GM19035 (cell line): ENCODE data around the gene OR10J5.
"Not testable (repeated sequence)": the region's sequence is repeated elsewhere in the genome, so short reads cannot be mapped to it uniquely, and the experiment has no call there.

Source experiments
- ATAC-seq: cut with Tn5 transposase; IDR thresholded peaks from one replicate; pipeline ENCODE4 v1.9.1; 2021; ENCODE audit not compliant: unreplicated experiment

The OR10J5 gene, protein sequence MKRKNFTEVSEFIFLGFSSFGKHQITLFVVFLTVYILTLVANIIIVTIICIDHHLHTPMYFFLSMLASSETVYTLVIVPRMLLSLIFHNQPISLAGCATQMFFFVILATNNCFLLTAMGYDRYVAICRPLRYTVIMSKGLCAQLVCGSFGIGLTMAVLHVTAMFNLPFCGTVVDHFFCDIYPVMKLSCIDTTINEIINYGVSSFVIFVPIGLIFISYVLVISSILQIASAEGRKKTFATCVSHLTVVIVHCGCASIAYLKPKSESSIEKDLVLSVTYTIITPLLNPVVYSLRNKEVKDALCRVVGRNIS

DNA sequence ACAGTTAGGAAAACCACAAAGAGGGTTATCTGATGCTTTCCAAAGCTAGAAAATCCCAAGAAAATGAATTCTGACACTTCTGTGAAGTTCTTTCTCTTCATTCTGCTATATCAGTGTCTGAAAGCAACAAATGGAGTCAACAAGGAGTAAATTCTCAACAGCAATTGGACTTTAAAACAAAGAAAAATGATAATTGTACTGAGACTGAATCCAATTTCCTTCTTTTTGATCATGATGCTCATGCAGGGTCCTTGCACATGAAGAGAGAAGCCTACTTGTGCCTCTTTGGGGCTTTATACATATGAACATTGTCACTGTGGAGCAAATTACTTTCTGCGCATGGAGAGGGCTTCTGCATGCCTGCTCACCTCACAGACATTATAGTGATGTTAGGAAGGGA is at the start of gene OR10J5:
Gene OR10J5 (minus strand): TSS at position 101 of the 400 bp plus-strand sequence. CDS start 0 bp downstream, at position 101.
- ATAC-seq = no peak

DNA sequence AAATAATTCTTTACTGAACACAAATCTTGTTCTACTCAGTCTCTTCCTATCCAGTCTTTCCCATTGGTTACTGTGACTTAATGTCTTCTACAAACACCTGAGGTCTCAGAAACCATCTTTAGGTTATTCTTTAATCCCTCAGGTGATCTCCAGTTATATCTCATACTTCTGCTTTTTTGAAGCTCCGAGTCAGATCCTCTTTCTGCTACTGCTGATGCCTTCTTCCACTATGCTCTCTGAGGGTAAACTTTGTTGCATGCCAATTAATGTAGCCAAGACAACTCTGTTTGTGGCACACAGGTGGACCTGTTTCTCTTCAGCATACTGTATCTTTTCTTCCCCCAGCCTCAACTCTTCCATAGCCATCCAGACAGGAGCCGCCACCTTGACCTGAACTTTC is 48.7 kb upstream of the OR10J5 start:
- no peak for ATAC-seq

DNA sequence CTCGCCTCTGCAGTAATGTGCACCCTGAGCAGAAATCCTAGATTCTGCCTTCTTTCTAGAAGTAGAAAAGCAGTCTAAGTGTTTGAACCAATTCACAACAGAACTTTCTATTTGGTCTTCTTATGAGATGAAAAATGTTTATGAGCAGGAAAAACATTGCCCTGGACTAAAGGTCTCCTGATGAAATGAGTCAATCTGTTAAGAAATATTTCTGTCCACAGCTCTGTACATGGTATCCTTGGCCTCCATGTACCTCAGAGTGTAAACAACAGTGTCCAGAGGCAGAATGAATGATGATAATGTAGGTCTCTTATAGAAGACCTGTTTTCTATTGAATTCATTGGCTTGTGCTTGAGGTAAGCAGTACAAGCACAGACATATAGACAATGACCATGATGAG is 45.6 kb upstream of the OR10J5 start:
- no peak for ATAC-seq

DNA sequence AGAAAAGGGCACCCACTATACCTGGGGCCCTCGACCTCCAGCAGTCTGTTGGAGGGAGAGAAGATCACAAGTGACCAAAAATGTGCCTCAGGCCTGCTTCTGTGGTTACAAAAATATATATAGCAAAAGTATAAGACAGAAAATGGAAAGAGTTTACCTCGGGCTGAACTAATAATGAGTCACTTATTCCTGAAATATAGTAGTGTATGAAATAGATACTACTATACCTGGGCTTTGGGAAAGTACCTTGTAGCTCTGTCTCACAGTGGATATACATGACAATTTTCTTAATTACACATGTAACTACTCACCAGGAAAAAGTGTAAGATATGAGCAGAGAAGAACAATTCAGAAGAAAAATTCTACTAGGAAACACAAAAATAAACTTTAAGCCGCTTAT is 44.5 kb upstream of the OR10J5 start:
- no peak for ATAC-seq

DNA sequence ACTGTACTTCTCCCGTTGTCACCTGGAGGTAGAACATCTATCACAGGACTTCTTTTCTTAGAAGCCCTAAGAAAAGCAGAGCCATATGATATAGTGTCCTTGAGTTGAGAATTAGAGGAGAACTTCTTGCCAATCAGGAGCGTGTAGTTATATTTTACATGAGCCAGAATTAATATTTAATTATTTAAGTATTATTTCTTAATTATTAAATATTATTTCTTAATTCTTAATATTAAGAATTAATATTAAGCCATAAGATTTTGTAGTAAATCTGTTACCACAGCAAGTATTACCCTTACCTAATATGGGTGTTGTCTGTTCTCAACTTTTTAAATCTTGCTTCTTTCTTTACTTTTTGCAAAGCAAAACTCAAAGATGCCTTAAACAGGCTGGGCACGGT is 41.6 kb upstream of the OR10J5 start:
- no peak for ATAC-seq

DNA sequence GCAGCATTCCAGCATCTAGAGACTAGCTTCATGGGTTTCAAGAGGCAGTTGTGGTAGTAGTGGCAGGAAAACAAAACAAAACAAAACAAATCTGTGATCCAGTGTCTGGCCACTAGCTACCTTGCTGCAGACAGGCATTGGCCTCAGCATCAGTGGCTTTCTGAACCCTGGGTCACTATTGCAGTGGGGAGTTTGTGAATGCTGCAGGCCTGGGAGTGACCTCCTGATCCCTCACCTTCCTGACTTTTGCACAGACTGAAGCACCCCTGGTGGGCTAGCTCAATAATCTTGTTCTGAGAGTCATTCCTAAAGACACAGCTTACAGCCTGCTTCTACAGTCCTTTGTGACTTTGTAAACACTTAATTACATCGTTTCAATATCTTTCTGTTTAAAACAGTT is 26.9 kb upstream of the OR10J5 start:
- ATAC-seq = no peak

DNA sequence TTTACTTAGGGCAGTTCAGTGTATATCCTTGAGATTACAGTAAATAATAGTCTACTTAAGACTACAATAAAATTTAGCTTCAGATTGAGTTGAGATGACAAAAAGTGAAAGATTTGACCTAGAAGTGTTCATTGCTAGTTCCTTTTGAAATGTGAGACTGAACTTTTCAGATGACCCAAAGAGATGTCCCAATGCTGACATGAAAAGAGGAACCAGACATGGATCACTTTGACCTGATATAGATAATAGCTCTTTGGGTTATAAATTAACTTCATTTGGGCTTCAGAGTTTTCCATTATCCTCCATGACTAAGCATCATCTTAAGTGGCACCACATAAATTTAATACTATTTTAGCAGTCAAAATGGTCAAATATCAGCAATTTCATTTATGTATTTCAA is 25.7 kb upstream of the OR10J5 start:
- no peak for ATAC-seq

DNA sequence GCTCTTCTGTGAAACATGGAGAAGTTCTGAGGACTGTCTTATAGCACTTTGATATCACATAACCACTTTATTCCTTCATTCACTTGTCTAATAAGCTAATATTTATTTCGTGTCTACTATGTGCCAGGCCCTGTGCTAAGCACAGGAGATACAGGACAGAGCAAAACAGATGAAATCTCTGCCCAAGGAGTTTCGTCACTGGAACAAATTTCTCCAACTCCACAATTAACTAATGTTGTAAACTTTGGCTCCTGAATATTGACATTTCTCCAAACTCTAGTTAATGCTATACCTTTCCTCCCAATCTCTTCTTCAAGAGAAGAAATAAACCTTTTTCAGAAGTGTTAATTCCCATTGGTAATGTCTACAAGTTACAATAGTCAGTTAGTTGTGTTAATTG is 24.8 kb upstream of the OR10J5 start:
- no peak for ATAC-seq

DNA sequence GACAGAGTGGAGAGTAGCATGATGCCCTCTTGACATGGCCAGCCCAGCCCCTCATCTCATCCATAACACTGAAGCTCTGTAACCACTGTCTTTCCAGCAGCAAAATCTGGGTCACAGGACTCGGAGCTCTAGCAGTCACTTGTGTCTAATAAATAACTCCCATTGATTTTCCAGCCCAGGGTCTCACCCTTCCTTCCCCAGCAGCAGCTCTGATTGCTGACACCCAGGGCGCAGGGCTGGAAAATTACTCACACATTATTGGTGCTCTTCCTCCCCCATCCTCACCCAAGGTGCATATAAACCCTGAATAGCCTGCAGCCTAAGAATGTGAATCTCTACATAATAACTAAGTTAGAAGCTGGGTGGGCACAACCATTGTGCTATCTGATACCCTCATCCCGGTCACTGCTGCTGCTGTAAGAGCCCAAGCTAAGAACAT is 21.1 kb upstream of the OR10J5 start:
- ATAC-seq = no peak

DNA sequence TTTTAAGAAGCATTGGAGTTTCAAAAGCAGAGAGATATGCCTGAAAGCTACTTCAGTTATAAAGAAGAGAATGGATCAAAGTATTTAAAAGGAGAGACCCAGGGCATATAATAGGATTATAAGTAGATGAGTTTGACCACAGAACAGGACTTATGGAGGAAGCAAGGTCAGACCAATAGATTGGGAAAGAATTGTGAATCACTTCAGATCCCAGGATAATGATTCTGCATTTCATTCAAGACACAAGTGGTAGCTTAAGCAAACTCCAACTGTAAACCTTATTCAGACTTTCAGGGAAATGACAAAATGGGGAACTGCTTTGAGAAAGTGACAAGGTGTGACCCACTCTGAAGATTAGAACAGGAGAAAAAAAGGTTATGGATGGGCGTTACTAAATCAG is 18.9 kb upstream of the OR10J5 start:
- no peak for ATAC-seq

DNA sequence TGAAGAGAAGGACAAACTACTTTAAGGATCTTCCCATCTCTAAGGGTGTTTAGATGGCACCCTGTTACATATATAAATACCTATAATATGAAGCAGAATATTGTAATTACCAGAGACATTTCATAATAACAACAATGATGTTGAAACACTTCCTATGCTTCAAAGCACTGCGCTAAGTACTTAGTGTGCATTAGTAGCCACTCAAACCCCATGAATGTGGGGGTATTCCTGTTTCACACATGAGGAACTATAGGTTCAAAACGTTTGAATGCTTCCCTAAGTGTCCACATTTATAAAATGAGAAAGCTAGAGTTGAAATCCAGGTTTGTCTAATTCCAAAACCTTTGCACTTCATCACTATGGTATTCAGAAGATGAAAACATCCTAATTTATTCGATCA is 18.5 kb upstream of the OR10J5 start:
- ATAC-seq = no peak

DNA sequence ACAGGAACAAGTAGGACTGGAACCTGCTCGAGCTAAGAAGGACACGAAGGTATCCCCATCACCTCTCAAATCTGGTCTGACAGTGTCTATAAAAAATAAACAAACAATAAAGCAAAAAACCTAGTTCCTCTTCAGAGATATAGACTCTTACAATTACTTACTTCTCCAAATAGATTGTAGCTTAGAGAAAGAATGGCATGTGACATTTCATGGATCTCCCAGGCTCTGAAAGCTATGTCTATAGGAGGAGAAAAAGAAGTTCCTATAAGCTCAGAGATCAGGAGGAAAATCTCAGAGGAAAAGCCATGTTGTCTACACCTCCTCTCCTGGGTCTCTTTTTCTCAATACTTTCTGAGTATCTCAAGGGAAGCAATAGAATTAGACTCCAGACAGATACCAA is 12.3 kb upstream of the OR10J5 start:
- no peak for ATAC-seq

DNA sequence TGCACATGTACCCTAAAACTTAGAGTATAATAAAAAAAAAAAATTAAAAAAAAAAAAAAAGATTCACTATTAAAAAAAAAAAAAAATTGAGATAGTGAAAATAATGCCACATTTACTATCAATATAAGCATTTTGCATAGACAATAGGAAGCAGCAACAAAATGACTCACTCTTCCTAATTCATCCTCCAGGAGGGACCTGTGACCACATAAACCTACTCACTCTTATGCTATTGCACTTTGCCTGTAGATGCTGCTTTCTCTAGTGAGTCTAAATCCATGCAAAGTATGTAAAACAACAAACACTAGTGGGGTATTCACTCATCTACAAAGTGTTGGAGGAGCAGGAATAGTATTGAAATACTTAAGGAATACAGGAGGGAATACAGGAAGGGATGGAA is 2.9 kb downstream of the OR10J5 start:
- ATAC-seq = no peak

DNA sequence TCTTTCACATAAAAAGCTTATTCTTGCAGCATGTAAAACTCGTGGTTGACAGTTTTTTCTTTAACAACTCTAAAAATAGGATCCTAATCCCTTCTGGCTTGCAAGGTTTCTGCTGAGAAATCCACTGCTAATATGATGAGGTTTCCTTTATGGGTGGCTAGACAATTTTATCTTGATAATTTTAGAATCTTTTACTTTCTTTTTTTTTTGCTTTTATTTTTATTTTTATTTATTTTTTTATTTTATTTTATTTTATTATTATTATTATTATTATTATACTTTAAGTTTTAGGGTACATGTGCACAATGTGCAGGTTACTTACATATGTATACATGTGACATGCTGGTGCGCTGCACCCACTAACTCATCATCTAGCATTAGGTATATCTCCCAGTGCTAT is 11.0 kb downstream of the OR10J5 start:
- not testable (repeated sequence) for ATAC-seq

DNA sequence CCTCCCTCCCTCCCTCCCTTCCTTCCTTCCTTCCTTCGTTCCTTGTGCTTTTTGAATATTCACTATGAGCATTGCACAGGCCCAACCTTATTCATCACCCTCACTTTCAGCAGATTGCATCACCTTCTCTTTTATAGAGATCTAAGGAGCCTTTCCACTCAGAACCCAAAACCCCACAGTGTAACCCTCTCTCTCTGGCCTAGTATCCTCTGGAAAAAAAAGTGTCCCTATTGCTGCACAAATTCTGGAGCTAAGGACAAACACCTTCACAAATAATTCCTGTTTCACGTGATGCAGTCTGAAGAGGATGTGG is 25.6 kb downstream of the OR10J5 start:
- ATAC-seq = no peak

DNA sequence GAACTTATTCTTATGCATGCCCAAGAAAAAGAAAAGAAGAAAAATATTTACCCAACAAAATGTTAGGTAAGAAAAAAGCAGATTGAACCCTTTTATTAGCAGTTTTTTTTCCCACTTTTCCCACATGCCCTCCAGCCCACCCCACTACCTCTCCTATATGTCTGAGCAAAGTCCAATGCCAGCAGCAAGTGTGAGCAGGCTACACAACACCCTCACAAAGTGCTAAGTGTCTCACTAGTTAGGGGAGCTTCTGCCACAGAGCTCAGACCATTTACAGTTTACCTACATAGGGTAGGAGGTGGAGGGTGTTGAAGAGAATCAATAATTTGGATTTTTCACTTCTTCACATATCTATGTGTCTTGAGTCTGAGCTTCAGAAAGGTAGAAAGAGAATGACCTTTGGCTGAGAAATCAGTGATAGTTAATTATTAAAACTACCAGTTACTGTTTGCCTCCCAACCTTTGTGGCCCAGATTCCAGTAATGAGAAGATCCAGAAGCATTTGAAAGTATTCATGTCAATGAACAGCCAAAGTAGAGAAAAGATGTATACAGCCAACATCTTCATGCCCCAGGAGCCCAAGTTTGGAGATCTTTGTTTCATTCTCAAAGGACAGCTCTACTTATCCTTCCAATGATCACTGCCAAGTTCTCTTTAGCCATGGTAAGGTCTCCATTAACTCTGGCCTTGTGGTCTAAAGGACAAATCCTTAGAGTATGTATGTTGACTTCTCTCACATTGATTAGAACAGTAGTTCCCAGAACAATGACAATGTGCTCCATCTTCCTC is 26.2 kb downstream of the OR10J5 start:
- ATAC-seq = no peak

DNA sequence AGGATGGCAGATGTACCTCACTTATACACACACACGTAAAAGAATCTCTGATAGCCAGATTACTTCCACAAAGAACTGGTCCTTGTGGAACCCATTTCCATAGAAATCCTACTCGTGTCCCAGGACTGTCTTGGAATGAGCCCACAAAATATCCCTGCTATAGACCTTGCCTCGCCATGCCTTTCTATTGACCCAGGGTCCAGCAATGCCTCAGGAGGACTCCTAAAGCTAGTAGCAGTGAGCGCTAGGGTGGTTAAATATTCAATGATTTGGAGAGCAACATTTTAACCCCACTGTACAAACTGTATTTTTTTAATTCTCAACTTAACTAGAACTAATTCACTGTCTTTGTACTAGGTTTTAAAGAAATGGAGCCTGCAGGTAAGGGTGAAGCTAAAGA is 26.9 kb downstream of the OR10J5 start:
- ATAC-seq = no peak

DNA sequence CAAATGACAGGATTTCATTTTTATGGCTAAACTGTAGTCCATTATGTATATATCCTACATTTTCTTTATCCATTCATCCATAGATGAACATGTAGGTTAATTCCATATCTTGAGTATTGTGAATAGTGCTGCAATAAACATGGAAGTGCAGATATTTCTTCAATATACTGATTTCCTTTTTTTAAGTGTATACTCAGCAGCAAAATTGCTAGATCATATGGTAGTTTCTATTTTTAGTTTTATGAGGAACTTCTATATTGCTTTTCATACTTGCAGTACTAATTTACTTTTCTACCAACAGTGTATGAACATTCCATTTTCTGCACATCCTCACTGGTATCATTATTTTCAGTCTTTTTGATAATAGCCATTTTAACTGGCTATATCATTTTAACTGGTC is 30.1 kb downstream of the OR10J5 start:
- no peak for ATAC-seq

DNA sequence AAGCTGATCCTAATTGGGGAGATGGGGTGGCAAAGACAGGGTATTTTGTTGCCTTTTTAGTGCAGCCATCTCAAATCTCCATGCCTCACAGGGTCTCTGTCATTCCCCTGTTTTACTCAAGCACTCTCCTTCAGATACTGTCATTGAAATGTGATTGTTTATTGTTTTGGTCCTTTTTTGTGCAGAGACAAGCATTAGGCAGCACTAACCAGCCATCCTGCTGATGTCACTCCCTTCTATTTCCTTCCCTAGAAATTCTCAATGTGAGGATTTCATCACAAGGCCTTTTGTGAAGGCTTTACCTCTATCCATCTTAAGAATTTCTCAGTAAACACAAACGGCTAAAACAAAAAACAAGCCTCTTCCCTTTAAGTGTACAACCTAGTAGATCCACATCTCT is 34.7 kb downstream of the OR10J5 start:
- no peak for ATAC-seq

DNA sequence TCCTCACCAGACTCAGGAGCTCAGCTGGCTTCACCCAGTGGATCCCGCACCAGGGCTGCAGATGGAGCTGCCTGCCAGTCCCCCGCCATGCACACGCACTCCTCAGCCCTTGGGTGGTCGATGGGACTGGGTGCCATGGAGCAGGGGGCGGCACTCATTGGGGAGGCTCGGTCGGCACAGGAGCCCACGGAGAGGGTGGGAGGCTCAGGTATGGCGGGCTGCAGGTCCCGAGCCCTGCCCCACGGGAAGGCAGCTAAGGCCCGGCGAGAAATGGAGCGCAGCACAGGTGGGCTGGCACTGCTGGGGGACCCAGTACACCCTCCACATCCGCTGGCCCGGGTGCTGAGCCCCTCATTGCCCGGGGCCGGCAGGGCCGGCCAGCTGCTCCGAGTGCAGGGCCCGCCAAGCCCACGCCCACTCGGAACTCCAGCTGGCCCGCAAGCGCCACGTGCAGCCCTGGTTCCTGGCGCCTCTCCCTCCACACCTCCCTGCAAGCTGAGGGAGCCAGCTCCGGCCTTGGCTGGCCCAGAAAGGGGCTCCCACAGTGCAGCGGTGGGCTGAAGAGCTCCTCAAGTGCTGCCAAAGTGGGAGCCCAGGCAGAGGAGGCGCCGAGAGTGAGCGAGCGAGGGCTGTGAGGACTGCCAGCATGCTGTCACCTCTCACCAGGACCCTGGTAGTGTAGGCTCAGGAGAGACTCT is 41.1 kb downstream of the OR10J5 start:
- not testable (repeated sequence) for ATAC-seq

DNA sequence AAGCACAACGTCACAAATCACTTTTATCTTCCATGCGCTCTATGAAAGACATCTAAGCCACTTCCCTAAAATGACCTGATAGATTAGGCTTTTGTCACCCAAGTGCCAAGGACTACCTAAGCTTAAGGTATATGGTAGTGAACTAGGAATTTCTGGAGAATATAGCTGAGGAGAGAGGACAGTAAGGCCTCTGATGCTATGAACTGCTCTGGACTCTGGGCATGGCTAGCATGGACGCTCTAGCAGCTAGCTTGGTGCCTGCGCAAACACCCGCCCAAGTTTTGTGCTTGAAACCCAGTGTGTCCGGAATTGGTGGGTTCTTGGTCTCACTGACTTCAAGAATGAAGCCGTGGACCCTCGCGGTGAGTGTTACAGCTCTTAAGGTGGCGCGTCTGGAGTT is 42.5 kb downstream of the OR10J5 start:
- no peak for ATAC-seq
